ENCODE measurements around the gene CIZ1.

The CIZ1 gene

DNA sequence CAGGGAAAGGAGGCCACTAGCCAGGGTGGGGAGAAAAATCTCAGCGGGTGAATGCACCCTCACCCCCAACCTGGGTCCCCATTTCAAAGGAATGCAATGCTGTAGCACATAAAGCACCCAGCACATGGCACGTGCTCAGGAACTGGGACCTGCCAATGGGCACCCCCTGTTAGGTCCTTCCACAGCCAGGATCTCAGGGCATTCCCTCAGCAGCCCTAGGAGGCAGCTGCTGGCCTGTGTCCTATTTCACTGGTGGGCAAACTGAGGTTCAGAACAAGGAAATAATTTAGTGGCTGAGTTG lies 20.6 kb upstream of the CIZ1 start:
- Histone ChIP-seq H3K36me3 (ENCODE audit: control insufficient read depth, insufficient read depth, low read length) (peaks cover 5% of the 10 kb centered on the region), H3K4me3 (ENCODE audit: low read depth, low read length) (no peak overlapping the region), H3K27ac (ENCODE audit: low read depth, low read length) (no peak overlapping the region), H3K4me1 (ENCODE audit: control insufficient read depth, insufficient read depth, low read length) (peaks cover 10% of the 10 kb centered on the region; the same call in 1 of the 2 replicates), H3K9ac (ENCODE audit: low read length) (no peak overlapping the region), H3K9me3 (ENCODE audit: control insufficient read depth, insufficient read depth, low read depth, low read length) (no peaks in the 10 kb centered on the region), H3K27me3 (ENCODE audit: control insufficient read depth, insufficient read depth, low read length) (no peaks in the 10 kb centered on the region)

DNA sequence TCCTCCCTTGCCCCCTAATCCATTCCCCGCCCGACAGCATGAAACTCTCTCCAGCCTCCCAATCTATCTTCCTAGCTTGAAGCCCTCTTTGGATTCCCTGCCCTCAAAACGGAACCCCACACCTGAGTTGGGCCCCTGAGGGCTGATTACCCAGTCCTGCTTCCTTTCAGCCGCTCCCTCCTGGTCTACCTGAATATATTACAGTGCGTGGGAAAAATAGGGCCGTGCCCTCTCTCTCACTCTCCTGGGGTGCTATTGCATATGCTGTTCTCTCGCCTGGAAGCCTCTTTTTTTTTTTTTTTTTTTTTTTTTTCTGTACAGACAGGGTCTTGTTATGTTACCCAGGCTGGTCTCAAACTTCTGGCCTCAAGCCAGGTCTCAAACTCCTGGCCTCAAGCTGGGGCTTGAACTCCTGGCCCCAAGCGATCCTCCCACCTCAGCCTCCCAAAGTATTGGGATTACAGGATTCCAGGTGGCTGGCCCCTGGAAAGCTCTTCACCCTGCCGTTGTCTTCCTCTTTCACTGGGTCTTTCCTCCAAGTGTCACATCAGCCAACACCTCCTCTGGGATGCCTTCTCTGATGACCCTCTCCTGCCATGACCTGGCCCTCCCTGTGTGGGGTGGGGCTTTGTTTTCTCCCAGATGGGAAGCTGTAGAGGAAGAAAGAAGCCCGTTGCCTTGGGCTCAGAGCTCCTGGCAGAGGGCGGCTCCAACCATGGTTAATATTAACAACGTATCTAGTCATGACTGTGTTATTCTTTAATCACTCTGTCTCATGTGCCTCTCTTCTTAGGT lies 20.0 kb upstream of the CIZ1 start:
- Histone ChIP-seq H3K9ac (ENCODE audit: low read length) (no peak overlapping the region), H3K4me3 (ENCODE audit: low read depth, low read length) (no peak overlapping the region), H3K27me3 (ENCODE audit: control insufficient read depth, insufficient read depth, low read length) (no peaks in the 10 kb centered on the region), H3K27ac (ENCODE audit: low read depth, low read length) (no peak overlapping the region), H3K36me3 (ENCODE audit: control insufficient read depth, insufficient read depth, low read length) (peaks cover 5% of the 10 kb centered on the region), H3K9me3 (ENCODE audit: control insufficient read depth, insufficient read depth, low read depth, low read length) (no peaks in the 10 kb centered on the region), H3K4me1 (ENCODE audit: control insufficient read depth, insufficient read depth, low read length) (peaks cover 10% of the 10 kb centered on the region; the same call in 1 of the 2 replicates)

DNA sequence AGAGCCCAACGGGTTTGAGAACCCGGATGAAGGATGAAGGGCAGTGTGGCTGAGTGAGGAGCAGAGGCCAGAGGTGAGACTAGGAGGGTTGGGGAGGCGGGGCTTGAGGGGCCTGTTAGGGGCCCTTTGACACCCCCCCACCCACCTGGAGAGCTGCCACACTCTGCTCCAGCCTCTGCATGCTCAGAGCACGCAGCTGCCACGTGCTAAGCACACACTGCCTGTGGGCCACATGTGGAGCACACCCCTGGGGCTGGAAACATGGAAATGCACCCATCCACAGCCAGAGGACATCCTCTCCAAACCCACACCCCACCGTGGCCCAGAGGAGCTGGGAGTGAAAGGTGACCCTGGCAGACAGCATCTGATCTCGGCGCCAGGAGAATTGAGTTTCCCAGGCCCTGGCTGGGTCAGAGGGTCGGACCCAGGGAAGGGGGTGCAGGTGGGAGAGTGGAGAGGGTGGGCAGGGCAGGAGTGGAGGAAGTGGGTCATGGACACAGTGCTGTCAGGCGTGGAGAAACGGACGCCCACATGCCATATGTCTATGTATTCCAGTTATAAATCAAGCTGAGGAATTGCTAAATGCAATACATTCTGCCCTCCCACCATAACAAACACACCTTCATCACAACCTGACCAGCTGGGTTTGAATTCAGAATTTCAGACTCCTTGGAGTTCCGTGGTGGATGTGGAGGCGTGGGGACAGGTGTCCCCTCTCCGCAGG lies 17.7 kb upstream of the CIZ1 start:
- Histone ChIP-seq H3K36me3 (ENCODE audit: control insufficient read depth, insufficient read depth, low read length) (peaks cover 8% of the 10 kb centered on the region), H3K9ac (ENCODE audit: low read length) (no peak overlapping the region), H3K4me1 (ENCODE audit: control insufficient read depth, insufficient read depth, low read length) (peaks cover 10% of the 10 kb centered on the region)

DNA sequence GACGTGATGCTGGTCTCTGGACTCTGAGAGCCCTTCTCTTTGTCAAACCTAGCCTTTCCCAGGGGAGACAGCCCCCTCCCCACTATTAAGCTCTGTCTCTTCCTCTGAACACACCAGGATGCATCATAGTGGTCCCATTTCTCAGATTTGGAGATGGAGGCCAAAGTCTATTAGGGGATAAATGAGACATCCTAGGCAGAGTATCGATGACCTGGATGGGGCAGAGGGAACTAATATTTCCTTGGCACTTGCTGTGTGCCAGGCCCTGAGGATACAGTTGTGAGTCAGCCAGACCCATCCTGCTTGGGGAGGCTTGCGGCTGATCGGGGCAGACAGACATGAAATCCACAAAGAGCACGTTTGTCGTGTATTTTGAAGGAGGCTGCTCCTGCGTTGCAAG lies 17.0 kb upstream of the CIZ1 start:
- Histone ChIP-seq H3K27me3 (ENCODE audit: control insufficient read depth, insufficient read depth, low read length) (no peaks in the 10 kb centered on the region), H3K9me3 (ENCODE audit: control insufficient read depth, insufficient read depth, low read depth, low read length) (no peaks in the 10 kb centered on the region), H3K9ac (ENCODE audit: low read length) (no peak overlapping the region), H3K36me3 (ENCODE audit: control insufficient read depth, insufficient read depth, low read length) (peaks cover 8% of the 10 kb centered on the region; the same call in 1 of the 2 replicates), H3K4me3 (ENCODE audit: low read depth, low read length) (no peak overlapping the region), H3K27ac (ENCODE audit: low read depth, low read length) (no peak overlapping the region), H3K4me1 (ENCODE audit: control insufficient read depth, insufficient read depth, low read length) (peaks cover 10% of the 10 kb centered on the region)

More for the DNA sequence above, 17.7 kb upstream of the CIZ1 start:
- Histone ChIP-seq H3K27me3 (ENCODE audit: control insufficient read depth, insufficient read depth, low read length) (no peaks in the 10 kb centered on the region), H3K4me3 (ENCODE audit: low read depth, low read length) (no peak overlapping the region), H3K9me3 (ENCODE audit: control insufficient read depth, insufficient read depth, low read depth, low read length) (no peaks in the 10 kb centered on the region), H3K27ac (ENCODE audit: low read depth, low read length) (no peak overlapping the region)

DNA sequence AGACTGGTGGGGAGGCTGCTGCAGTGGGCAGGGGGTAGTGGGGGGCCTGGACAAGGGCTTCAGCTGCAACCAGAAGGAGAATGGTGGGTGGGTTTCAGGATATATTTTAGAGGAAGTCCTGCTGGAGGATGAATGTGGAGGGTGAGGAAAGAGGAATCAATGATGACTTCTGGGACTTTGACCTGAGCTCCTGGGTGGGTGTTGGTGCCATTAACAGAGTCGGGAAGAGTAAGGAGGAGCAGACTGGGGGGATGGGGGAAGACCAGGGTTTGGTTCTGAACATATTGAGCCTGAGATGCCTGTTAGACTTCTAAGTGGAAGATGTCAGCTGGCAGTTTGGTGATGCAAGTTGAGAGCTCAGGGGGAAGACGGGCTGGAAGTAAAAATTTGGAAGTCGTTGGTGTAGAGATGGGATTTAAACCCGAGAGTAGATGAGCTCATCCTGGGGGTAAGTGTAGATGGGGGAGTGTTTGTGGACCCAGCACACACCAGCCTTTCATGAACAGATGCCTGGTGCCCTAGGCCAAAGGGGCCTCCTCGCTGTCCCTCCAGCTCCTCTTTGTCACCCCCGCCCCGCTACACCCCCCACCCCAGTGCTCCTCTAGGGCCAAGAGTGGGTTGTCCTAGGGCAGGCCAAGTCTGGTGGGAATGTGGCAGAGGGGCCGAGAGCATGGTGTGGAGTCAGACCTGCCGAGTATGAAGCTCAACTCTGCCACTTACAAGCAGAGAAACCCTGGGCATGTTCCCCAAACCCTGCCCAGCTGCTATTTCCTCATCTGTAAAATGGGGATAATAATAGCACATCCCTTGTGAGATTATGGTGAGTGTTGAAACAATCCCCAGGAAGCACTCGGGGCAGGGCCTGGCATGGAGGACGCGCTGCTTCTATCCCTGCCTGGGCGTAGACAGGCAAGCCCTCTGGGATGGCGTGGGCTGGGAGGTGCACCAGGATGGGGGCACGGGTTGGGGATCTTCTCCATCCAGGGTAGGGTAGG lies 15.8 kb upstream of the CIZ1 start:
- H3K36me3 ChIP-seq (ENCODE audit: control insufficient read depth, insufficient read depth, low read length): peaks cover 5% of the 10 kb centered on the region; the same call in 1 of the 2 replicates
- no peak overlapping the region for H3K27ac ChIP-seq (ENCODE audit: low read depth, low read length)
- H3K9ac ChIP-seq (ENCODE audit: low read length): no peak overlapping the region
- no peak overlapping the region for H3K4me3 ChIP-seq (ENCODE audit: low read depth, low read length)
- no peaks in the 10 kb centered on the region for H3K27me3 ChIP-seq (ENCODE audit: control insufficient read depth, insufficient read depth, low read length)
- H3K9me3 ChIP-seq (ENCODE audit: control insufficient read depth, insufficient read depth, low read depth, low read length): no peaks in the 10 kb centered on the region
- peaks cover 19% of the 10 kb centered on the region for H3K4me1 ChIP-seq (ENCODE audit: control insufficient read depth, insufficient read depth, low read length)

DNA sequence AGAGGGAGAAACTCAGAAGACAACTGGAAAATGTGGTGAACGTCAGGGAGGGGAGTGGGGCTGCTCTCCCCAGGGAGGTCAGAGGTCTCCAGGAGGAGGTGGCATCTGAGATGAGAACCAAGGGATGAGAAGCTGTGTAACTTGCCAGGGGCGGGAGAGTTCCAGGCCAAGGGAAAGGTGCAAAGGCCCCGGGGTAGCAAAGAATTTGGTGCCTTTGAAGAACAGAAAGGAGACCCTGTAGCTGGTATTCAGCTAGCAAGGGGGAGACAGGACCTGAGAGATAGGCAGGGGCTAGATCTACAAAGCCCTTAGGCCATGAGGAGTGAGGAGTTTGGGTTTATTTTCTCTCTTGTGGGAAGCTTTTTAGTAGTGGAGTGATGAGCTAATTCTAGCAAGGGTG lies 15.1 kb upstream of the CIZ1 start:
- peaks cover 5% of the 10 kb centered on the region; the same call in 1 of the 2 replicates for H3K36me3 ChIP-seq (ENCODE audit: control insufficient read depth, insufficient read depth, low read length)
- no peak overlapping the region for H3K27ac ChIP-seq (ENCODE audit: low read depth, low read length)
- H3K9me3 ChIP-seq (ENCODE audit: control insufficient read depth, insufficient read depth, low read depth, low read length): no peaks in the 10 kb centered on the region
- no peak overlapping the region for H3K4me3 ChIP-seq (ENCODE audit: low read depth, low read length)
- no peak overlapping the region for H3K9ac ChIP-seq (ENCODE audit: low read length)
- H3K4me1 ChIP-seq (ENCODE audit: control insufficient read depth, insufficient read depth, low read length): peaks cover 26% of the 10 kb centered on the region
- no peaks in the 10 kb centered on the region for H3K27me3 ChIP-seq (ENCODE audit: control insufficient read depth, insufficient read depth, low read length)

DNA sequence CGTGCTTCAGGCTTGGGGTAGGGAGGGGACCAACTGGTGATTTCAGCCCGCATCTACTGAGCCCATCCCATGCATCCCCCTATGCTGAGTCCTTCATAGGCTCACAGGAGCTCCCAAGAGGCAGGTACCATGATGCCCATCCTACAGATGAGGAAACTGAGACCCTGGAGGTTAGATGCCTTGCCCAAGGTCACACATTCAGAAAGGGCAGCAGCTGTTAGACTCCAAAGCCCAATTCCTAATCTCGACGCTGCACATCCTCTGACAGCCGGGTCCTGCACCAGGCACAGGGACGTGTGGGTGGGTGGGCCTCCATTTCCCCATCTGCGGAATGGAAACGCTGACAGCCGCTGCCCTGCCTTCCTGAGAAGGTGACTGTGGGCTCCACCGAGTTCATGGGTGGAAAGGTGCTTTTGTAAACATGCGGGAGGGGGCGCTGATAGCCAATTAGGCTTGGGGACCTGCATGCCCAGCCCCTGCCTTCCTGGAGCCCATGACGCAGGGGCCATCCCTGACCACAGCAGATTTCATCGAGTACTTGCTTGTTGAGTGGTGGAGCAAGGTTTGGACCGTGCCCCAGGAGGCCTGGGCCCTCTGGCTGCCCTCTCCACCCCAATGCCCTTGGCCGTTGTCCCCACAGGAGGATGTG lies 14.0 kb upstream of the CIZ1 start:
- H3K27me3 ChIP-seq (ENCODE audit: control insufficient read depth, insufficient read depth, low read length): no peaks in the 10 kb centered on the region
- no peaks in the 10 kb centered on the region for H3K9me3 ChIP-seq (ENCODE audit: control insufficient read depth, insufficient read depth, low read depth, low read length)
- H3K9ac ChIP-seq (ENCODE audit: low read length): no peak overlapping the region
- no peak overlapping the region for H3K27ac ChIP-seq (ENCODE audit: low read depth, low read length)
- no peak overlapping the region for H3K4me3 ChIP-seq (ENCODE audit: low read depth, low read length)
- H3K36me3 ChIP-seq (ENCODE audit: control insufficient read depth, insufficient read depth, low read length): peaks cover 5% of the 10 kb centered on the region; the same call in 1 of the 2 replicates
- H3K4me1 ChIP-seq (ENCODE audit: control insufficient read depth, insufficient read depth, low read length): peaks cover 26% of the 10 kb centered on the region

DNA sequence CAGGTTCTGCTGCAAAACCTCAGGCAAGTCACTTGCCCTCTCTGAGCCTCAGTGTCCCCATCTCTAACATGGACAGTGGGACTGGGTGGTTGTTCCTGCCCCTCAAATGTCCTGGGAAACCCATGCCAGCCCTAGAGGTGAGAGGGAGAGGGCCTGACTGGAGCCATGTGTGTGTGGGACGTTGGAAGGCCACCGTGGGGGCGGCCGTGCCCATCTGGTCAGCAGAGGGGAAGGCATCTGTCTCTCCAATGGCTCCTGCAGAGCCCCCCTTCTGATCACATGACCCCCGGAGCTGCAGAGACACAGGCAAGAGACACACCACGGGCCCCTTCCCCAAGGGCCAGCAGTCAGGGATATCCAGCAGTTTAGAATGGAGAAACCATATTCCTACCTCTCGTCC lies 13.5 kb upstream of the CIZ1 start:
- Histone ChIP-seq H3K27me3 (ENCODE audit: control insufficient read depth, insufficient read depth, low read length) (no peaks in the 10 kb centered on the region), H3K36me3 (ENCODE audit: control insufficient read depth, insufficient read depth, low read length) (peaks cover 5% of the 10 kb centered on the region; the same call in 1 of the 2 replicates), H3K9ac (ENCODE audit: low read length) (peak overlapping the region; percentile 81), H3K4me3 (ENCODE audit: low read depth, low read length) (peak overlapping the region; percentile 71), H3K4me1 (ENCODE audit: control insufficient read depth, insufficient read depth, low read length) (peaks cover 26% of the 10 kb centered on the region), H3K27ac (ENCODE audit: low read depth, low read length) (no peak overlapping the region), H3K9me3 (ENCODE audit: control insufficient read depth, insufficient read depth, low read depth, low read length) (no peaks in the 10 kb centered on the region)

DNA sequence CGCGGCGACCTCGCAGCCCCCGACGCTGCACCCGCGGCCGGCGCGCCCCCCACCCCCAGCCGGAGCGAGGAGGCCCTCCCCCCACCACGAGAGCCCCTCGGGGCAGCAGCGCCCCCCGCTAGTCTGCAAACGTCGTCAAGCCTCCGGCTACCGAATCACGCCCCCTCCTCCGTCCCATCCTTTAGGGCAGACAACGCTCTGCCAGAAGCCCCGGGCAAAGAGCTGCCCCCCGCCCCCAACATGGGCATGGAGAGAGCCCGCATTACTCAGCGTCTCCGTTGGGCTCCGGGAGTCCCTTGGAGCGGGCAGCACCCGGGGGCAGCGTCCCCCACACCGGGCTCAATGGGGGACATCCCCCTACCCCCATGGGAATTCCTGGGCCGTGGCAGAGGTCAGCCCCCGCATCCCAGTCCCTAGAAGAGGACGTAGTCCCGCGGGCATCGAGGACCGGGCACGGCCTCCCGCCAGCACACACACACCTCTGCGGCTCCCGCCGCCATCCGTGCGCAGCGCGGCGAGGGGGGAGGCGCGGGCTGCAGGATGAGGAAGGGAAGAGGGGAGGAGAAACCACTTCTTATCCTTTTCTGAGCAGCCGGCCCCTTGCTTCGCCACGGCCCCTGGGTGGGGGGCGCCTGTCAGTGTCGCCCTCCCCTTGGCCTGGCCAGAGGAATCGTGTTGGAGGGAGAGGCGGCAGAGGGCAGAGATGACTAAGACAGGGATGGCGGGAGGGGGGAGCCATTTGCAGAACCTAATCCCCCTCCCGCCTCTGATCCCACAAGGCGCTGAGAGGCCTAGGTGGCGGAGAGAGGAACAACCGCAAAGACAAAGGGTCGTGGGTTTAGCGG lies 12.6 kb upstream of the CIZ1 start:
- no peaks in the 10 kb centered on the region for H3K27me3 ChIP-seq (ENCODE audit: control insufficient read depth, insufficient read depth, low read length)
- H3K9ac ChIP-seq (ENCODE audit: low read length): peak overlapping the region; percentile 81
- H3K36me3 ChIP-seq (ENCODE audit: control insufficient read depth, insufficient read depth, low read length): peaks cover 5% of the 10 kb centered on the region; the same call in 1 of the 2 replicates
- peak overlapping the region; percentile 64; the same call in 1 of the 2 replicates for H3K27ac ChIP-seq (ENCODE audit: low read depth, low read length)
- peak overlapping the region; percentile 71 for H3K4me3 ChIP-seq (ENCODE audit: low read depth, low read length)
- peaks cover 26% of the 10 kb centered on the region for H3K4me1 ChIP-seq (ENCODE audit: control insufficient read depth, insufficient read depth, low read length)
- H3K9me3 ChIP-seq (ENCODE audit: control insufficient read depth, insufficient read depth, low read depth, low read length): no peaks in the 10 kb centered on the region
